ENCODE measurements around the gene WWOX. TPM values are rescaled to one million over a fixed set of nuclear protein-coding genes. Genes with fewer than 3 reads are reported as not detected.

The WWOX gene
- total RNA-seq, 3 donors from 2014 or later, result 11.7 to 18.0 (median 13.8) TPM

DNA sequence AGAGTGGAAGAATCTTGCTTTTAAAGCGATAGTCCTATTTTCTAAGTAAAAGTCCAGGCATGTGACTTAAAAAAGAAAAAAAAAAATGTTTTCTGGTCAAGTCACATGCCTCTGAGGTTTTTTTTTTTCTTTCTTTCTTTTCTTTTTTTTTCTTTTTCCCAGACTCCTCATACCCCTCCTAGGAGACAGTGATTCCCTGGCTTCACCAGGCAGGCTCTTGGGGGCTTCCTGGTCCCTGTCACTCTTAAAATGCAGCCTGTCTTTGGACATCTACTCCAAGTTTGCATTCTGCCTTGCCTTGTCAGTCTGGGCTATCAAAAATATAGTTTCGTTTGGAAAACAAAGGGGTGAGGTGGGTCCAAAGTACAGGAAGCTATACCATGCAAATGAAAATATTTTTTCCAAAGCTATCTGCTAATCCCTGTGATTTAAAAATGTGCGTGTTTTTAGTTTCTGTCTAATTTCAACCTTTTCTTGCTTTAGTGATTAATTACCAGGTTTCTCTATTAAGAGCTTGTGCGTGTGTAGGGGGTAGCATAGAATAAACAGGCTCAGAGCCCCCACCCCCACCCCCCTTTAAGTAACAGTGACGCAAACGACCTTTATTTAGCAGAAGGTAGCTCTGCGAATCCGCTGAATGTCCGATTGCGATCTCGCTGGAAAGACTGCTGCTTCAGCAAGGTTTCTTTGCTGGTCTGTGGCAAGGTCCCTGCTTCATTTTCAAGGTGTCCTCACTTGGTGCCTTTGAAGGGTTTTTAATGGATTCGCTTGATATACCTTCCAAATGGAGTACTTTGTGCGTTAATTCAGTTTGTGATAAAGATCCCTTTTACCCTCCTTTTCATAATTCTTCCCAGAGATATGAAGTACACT, 510.2 kb downstream of the WWOX start:
- peak; percentile 68 for ATAC-seq
- Histone ChIP-seq H3K36me3 (ENCODE audit: low read depth) (no peaks in the 10 kb centered on the region), H3K4me1 (ENCODE audit: low read depth) (peaks cover 5% of the 10 kb centered on the region), H3K9me3 (no peaks in the 10 kb centered on the region), H3K4me3 (no peak overlapping the region)
- no peak for TF ChIP-seq CTCF (IDR thresholded peaks at IDR 0.05)
- peak in 1 of 3 donors; percentile 23 for DNase-seq
- intact Hi-C loops (cut with DNase I, micrococcal nuclease), result no loop called here

GRCh38 chr16:78611318-78611717, 511.9 kb downstream of the WWOX start:
- Histone ChIP-seq H3K36me3 (ENCODE audit: low read depth) (no peaks in the 10 kb centered on the region), H3K4me3 (no peak overlapping the region), H3K4me1 (ENCODE audit: low read depth) (peaks cover 5% of the 10 kb centered on the region), H3K9me3 (no peaks in the 10 kb centered on the region)
- DNase-seq (no peak), ATAC-seq (no peak)
- intact Hi-C loops (cut with DNase I, micrococcal nuclease), result no loop called here
- no peak for TF ChIP-seq CTCF (IDR thresholded peaks at IDR 0.05)

DNA sequence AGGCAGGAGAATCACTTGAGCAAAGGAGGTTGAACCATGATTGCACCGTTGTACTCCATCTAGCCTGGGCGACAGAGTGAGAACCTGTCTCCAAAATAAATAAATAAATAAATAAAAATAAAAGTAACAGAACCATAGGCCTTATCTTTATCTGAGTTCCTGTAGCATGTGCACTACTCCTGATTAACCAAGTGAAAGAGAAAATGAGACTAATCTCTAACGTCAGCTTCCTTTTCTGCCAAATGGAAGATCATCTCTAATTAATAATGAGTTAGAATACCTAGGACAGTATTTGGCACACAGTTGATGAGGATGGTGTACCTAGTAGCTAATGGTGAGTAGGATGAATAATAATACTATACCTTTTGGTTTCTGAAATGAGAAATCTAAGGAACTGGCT, 520.4 kb downstream of the WWOX start:
- DNase-seq (no peak), ATAC-seq (no peak)
- intact Hi-C loops (cut with DNase I, micrococcal nuclease), result no loop called here
- no peaks in the 10 kb centered on the region for H3K36me3 ChIP-seq (ENCODE audit: low read depth)
- no peak overlapping the region for H3K4me3 ChIP-seq
- no peaks in the 10 kb centered on the region for H3K4me1 ChIP-seq (ENCODE audit: low read depth)
- peaks cover 3% of the 10 kb centered on the region for H3K9me3 ChIP-seq
- TF ChIP-seq CTCF (IDR thresholded peaks at IDR 0.05), result no peak

DNA sequence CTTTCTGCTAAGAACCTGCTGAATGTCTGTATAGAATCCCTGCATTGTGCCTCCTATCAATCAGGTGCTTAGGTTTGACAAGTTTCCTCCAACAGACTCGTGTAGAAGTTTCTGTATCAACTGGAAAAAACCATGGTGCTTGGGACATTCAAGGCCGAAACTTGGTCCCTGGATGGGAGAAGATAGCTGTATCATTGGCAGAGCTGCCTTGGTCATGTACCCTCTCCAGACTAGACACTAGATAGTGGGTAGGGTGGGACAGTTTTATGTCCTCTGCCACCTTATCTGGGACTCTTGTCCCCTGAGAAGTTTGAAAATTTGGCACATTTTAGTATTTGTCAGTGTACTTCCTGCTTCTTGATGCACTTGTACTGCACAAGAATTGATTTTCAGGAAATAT, 520.8 kb downstream of the WWOX start:
- intact Hi-C loops (cut with DNase I, micrococcal nuclease), result no loop called here
- no peak for DNase-seq
- Histone ChIP-seq H3K9me3 (peaks cover 3% of the 10 kb centered on the region), H3K36me3 (ENCODE audit: low read depth) (no peaks in the 10 kb centered on the region), H3K4me3 (no peak overlapping the region), H3K4me1 (ENCODE audit: low read depth) (no peaks in the 10 kb centered on the region)
- no peak for TF ChIP-seq CTCF (IDR thresholded peaks at IDR 0.05)
- ATAC-seq, result no peak

- no peak for DNase-seq
- ATAC-seq, result no peak
- TF ChIP-seq CTCF (IDR thresholded peaks at IDR 0.05), result no peak
- peaks cover 3% of the 10 kb centered on the region for H3K9me3 ChIP-seq
- no peak overlapping the region for H3K4me3 ChIP-seq
- intact Hi-C loops (cut with DNase I, micrococcal nuclease), result no loop called here
- no peaks in the 10 kb centered on the region for H3K4me1 ChIP-seq (ENCODE audit: low read depth)
- H3K36me3 ChIP-seq (ENCODE audit: low read depth), result no peaks in the 10 kb centered on the region
Measured at GRCh38 chr16:78623796-78624195, 524.3 kb downstream of the WWOX start.
